GM21447 (cell line): Measurements from ENCODE around the gene MAPK8IP1.

Source experiments
- ATAC-seq: cut with Tn5 transposase; IDR thresholded peaks from one replicate; pipeline ENCODE4 v1.9.1; 2021; ENCODE audit not compliant: unreplicated experiment

The MAPK8IP1 gene

GRCh38 chr11:45924036-45924915 is 38.8 kb downstream of the MAPK8IP1 start:
- no peak for ATAC-seq

GRCh38 chr11:45924927-45925326 is 39.5 kb downstream of the MAPK8IP1 start:
- ATAC-seq: no peak

- ATAC-seq: no peak
Observed at GRCh38 chr11:45925550-45925949, 40.1 kb downstream of the MAPK8IP1 start.

- no peak for ATAC-seq
Observed at GRCh38 chr11:45926001-45926401, 40.5 kb downstream of the MAPK8IP1 start.

GRCh38 chr11:45926536-45927331 is 41.3 kb downstream of the MAPK8IP1 start:
- ATAC-seq: no peak

DNA sequence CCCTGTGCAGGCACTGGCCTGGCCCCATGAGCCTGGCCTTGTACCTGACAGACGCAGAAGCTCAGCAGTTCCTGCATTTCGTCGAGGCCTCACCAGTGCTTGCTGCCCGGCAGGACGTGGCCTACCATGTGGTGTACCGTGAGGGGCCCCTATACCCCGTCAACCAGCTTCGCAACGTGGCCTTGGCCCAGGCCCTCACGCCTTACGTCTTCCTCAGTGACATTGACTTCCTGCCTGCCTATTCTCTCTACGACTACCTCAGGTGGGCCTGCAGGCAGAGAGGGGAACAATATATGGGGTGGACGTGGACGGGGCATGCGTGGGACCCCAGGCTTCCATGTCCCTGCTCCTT is 41.9 kb downstream of the MAPK8IP1 start:
- no peak for ATAC-seq

DNA sequence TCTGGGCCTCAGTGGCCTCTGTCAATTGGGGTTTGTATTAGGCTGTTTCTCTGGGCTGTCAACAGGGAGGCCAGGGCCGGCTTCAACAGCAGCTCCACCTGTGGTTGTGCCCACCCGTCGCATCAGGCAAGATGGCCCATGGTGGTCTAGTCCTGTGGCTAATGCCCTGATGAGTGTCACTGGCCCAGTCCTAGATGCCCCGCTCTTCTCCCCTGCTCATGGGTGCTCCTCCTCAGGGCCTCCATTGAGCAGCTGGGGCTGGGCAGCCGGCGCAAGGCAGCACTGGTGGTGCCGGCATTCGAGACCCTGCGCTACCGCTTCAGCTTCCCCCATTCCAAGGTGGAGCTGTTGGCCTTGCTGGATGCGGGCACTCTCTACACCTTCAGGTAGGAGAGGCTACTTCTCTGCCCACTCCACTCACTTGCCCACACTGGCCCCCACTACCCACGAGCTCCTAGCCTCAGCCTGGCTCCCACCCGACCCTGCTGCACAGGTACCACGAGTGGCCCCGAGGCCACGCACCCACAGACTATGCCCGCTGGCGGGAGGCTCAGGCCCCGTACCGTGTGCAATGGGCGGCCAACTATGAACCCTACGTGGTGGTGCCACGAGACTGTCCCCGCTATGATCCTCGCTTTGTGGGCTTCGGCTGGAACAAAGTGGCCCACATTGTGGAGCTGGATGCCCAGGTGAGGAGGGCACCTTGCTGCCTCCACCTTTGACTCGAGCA is 42.4 kb downstream of the MAPK8IP1 start:
- ATAC-seq: no peak

DNA sequence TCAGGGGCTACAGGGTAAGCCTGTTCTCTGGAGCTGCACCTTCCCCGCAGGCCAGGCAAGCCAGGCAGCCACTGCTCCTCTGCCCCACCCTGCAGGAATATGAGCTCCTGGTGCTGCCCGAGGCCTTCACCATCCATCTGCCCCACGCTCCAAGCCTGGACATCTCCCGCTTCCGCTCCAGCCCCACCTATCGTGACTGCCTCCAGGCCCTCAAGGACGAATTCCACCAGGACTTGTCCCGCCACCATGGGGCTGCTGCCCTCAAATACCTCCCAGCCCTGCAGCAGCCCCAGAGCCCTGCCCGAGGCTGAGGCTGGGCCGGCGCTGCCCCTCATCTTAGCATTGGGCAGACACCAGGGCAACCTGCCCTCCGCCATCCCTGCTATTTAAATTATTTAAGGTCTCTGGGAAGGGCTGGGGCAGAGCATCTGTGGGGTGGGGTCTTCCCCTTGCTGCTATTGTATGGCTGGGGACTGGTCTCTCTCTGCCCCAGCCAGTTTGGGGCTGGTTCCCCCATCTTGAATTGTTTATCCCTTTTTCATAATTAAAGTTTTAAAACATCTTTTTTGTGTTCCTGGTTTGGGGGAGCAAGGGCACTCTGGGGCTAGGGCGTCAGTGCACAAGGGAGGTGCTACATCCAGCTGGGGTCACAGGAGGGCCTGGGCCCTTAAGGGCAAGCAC is 43.2 kb downstream of the MAPK8IP1 start:
- ATAC-seq: no peak

- peak; percentile 10 for ATAC-seq
Observed at GRCh38 chr11:45929486-45930030, 44.1 kb downstream of the MAPK8IP1 start.

- peak; percentile 85 for ATAC-seq
Observed at GRCh38 chr11:45930031-45930794, 44.8 kb downstream of the MAPK8IP1 start.

GRCh38 chr11:45930951-45931570 is 45.6 kb downstream of the MAPK8IP1 start:
- ATAC-seq: no peak

DNA sequence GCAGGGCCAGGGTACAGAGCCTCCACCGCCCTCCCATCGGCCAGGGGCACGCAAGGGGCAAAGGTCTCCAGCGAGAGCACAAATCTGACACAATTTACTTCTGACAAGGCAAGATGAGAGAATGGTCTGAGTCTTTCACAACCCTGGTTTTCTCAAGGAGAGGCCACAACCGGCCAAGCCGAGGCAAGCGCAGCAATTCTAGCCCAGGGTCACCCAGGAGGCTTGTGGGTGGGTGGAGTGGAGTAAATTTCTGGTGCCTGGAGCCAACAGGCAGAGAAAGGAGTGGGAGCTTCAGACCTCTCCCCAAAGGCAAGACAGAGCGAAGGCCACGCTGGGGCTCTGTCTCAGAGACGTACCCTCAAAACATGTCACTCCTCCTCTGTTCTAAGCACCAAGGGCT is 46.3 kb downstream of the MAPK8IP1 start:
- ATAC-seq: no peak

DNA sequence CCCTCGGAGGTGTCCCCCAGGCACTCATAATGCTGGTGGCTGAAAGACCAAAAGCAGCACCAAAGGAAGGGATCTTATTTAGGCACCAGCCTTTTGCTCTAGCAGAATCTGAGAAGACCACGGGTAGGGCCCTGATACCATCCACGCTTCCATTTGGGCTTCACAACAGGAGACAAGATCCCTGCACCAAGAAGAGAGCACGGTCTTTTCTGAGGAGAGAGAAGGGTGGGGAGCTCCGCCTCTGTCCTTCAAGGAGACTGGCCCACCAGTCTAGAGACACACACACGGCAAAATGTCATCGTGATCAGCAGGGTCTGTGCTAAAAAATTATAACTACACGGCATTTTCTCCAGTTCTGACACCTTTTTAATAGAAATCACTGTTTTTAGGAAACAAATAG is 46.8 kb downstream of the MAPK8IP1 start:
- ATAC-seq: no peak

DNA sequence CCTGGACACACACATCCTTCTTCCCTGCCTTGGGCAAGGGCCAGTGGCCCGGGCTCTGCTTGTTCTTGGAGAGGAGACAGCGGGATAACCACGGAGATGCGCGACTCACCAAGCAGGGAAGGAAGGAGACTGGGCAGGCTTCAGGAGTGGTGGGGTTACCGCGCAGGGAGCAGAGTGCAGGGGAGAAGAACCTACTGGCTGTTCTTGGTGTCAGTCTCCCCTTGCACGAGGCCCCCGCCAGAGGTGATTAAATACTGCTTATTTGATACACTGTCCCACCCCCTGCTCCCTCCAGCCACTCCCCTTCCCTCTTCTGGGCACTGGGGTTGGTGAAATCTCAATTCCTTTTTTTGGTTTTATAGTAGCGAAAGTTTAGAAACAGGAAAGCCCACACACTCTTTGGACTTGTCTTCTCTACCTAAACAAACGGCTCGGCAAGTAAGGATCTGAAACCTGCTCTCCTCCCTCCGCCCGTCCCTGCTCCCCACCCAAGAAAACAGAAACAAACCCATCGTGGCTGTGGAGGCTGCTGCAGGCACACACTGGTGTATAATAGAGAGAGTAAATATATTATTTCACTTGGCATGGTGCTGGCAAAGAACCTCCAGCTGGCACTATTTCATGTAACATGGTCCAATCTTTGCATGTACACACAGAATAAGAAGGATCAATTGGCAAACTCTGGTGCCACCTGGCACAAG is 47.8 kb downstream of the MAPK8IP1 start:
- no peak for ATAC-seq

- no peak for ATAC-seq
Observed at GRCh38 chr11:45933846-45934579, 48.6 kb downstream of the MAPK8IP1 start.

GRCh38 chr11:45934580-45935318 is 49.3 kb downstream of the MAPK8IP1 start:
- ATAC-seq: no peak

DNA sequence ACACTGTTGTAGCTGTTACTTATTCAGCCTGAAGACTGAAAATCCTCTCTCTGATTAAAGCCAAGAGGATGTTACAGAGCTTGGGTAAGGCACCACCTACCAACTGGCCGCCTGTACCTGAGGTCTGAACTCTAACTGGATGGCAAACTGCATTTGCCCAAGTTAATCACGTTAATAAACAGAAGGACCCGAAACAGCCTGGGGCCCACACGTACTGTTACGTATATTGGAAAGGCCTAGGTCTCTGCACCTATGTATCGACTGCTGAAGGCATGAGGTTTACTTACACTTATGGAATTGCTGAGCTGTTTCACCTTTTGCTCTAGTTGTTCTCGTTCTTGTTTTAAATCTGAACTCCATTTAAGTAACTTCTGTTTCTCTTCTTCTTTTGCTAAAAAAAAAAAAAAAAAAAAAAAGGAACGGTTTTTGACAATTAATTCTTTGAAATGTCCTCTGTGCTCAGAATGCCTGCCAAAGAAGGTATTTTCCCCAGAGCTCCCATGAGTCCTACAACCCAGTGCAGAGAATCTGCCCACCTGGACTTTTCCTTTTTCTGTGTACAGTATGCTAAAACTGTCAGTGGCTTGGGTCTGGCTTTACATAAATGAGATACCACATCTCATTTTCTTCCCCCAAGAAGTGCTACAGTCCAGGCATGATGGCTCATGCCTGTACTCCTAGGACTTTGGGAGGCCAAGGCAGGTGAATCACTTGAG is 50.1 kb downstream of the MAPK8IP1 start:
- ATAC-seq: no peak
